Measurements from ENCODE around the gene DACH1. TPM values are rescaled to one million over a fixed set of nuclear protein-coding genes. Genes with fewer than 3 reads are reported as not detected.

Gene DACH1
- total and polyA plus RNA-seq, 9 of the 15 experiments (the other 6 are each of a cell fraction or from before 2014, with no cell fraction given) = 0.04 to 0.07 (median 0.04) TPM; not detected in 2

DNA sequence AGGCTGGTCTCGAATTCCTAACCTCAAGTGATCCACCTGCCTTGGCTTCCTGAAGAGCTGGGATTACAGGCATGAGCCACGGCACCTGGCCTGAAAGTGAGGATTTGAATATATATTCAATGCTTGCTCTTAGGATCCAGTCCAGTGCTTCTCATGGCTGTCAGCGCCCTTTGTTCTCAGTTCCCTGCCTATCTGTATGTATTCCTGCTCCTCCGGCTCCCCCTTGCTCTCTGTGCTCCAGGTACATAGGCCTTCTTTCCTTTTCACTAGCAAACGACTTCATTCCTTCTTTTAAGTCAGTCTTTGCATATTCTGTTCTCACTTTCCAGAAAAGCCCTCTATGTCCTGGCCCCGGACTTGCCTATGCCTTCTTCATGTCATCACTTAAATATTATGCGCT, 232.8 kb downstream of the DACH1 start:
- DNase-seq (ENCODE audit: extremely low read depth in 1 of 4, low spot score in 3 of 4) = no peak
- CTCF ChIA-PET (ENCODE audit: low intra/inter-chr PET ratio) = interaction anchor here (0.6 kb wide), 1 partner anchor 140 kb away, joined by 3 read pairs; no protein-coding TSS in a partner anchor
- POLR2A ChIA-PET = no interaction called here
- intact Hi-C loops (cut with micrococcal nuclease) (no loop called here), in situ Hi-C loops (cut with MboI) (no loop called here)
- Histone ChIP-seq H4K20me1 (replicated peaks; ENCODE audit: control insufficient read depth, insufficient read depth, low read length) (no peaks in the 10 kb centered on the region), H3K36me3 (ENCODE audit: control insufficient read depth, insufficient read depth, low read length) (no peaks in the 10 kb centered on the region), H3K9ac (ENCODE audit: insufficient read depth in 1 of 2, low read depth in 2 of 2, low read length in 2 of 2) (no peak overlapping the region), H3K79me2 (ENCODE audit: control insufficient read depth, insufficient read depth, low read length) (no peaks in the 10 kb centered on the region), H3K4me1 (replicated peaks in 1 of 2; ENCODE audit: control insufficient read depth in 2 of 2, insufficient read depth in 2 of 2, low read length in 2 of 2) (no peaks in the 10 kb centered on the region), H3K27ac (ENCODE audit: extremely low read depth, low read depth, low read length) (no peak overlapping the region), H3K9me1 (ENCODE audit: control insufficient read depth, insufficient read depth, low read length) (no peaks in the 10 kb centered on the region), H3K27me3 (ENCODE audit: control insufficient read depth in 2 of 2, insufficient read depth in 2 of 2, low read length in 2 of 2) (no peaks in the 10 kb centered on the region), H2AFZ (ENCODE audit: low read depth, low read length) (no peak overlapping the region), H3K4me3 (no peak overlapping the region), H3K9me3 (replicated peaks; ENCODE audit: control insufficient read depth, insufficient read depth, low read depth, low read length) (no peaks in the 10 kb centered on the region), H3K4me2 (ENCODE audit: insufficient read depth, low read length) (no peak overlapping the region)
- no TSS peak for BruUV-seq (replicated peaks)
- WGBS (ENCODE audit: insufficient coverage, low coverage, missing lambda C conversion rate) = 5% methylated on average over 6 of the region's 7 CpGs
- ATAC-seq = no peak
- no peak for TF ChIP-seq POLR2AphosphoS2 (IDR thresholded peaks at IDR 0.05; ENCODE audit: low read length)
- TF ChIP-seq RBM25 (IDR thresholded peaks at IDR 0.05; ENCODE audit: low read depth, low read length, severe bottlenecking) = no peak
- TF ChIP-seq, protein P1, sequence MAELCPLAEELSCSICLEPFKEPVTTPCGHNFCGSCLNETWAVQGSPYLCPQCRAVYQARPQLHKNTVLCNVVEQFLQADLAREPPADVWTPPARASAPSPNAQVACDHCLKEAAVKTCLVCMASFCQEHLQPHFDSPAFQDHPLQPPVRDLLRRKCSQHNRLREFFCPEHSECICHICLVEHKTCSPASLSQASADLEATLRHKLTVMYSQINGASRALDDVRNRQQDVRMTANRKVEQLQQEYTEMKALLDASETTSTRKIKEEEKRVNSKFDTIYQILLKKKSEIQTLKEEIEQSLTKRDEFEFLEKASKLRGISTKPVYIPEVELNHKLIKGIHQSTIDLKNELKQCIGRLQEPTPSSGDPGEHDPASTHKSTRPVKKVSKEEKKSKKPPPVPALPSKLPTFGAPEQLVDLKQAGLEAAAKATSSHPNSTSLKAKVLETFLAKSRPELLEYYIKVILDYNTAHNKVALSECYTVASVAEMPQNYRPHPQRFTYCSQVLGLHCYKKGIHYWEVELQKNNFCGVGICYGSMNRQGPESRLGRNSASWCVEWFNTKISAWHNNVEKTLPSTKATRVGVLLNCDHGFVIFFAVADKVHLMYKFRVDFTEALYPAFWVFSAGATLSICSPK (IDR thresholded peaks at IDR 0.05; ENCODE audit: borderline replicate concordance) = no peak
- no peak for TF ChIP-seq MECOM (CRISPR knock-in tag; IDR thresholded peaks at IDR 0.05)
- FAIRE-seq = no peak

DNA sequence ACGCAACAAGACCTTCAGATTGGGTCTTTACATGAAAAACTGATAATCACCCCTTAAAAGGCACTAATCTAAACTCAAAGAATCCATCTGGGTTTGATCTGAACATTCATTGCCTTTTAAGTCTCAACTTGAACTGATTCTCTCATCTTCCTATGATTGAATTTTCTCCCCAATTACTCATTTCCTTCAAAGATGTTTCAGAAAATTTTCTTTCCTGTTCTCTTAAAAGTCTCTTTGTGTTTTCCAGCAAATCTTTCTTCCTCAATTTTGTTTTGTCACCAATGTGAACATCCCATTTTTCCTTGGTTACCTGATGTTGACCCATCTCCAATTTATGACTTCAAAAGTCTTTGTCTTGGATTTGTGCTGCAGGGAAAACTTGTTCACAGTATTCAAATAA, 234.3 kb downstream of the DACH1 start:
- ATAC-seq = no peak
- BruUV-seq (replicated peaks) = no TSS peak
- POLR2A ChIA-PET = no interaction called here
- H3K27me3 ChIP-seq (ENCODE audit: control insufficient read depth in 2 of 2, insufficient read depth in 2 of 2, low read length in 2 of 2) = no peaks in the 10 kb centered on the region
- no peak for FAIRE-seq
- no peak overlapping the region for H3K4me2 ChIP-seq (ENCODE audit: insufficient read depth, low read length)
- in situ Hi-C loops (cut with MboI) = no loop called here
- WGBS (ENCODE audit: insufficient coverage, low coverage, missing lambda C conversion rate) = 0% methylated on average over 1 of the region's 1 CpG
- no peaks in the 10 kb centered on the region for H3K4me1 ChIP-seq (replicated peaks in 1 of 2; ENCODE audit: control insufficient read depth in 2 of 2, insufficient read depth in 2 of 2, low read length in 2 of 2)
- no peak overlapping the region for H3K4me3 ChIP-seq
- H3K27ac ChIP-seq (ENCODE audit: extremely low read depth, low read depth, low read length) = no peak overlapping the region
- H2AFZ ChIP-seq (ENCODE audit: low read depth, low read length) = no peak overlapping the region
- no peaks in the 10 kb centered on the region for H3K36me3 ChIP-seq (ENCODE audit: control insufficient read depth, insufficient read depth, low read length)
- intact Hi-C loops (cut with micrococcal nuclease) = no loop called here
- H3K9me1 ChIP-seq (ENCODE audit: control insufficient read depth, insufficient read depth, low read length) = no peaks in the 10 kb centered on the region
- no peaks in the 10 kb centered on the region for H3K9me3 ChIP-seq (replicated peaks; ENCODE audit: control insufficient read depth, insufficient read depth, low read depth, low read length)
- TF ChIP-seq HNRNPUL1 (IDR thresholded peaks at IDR 0.05; ENCODE audit: low read length) = no peak
- CTCF ChIA-PET (ENCODE audit: low intra/inter-chr PET ratio) = no interaction called here
- H3K79me2 ChIP-seq (ENCODE audit: control insufficient read depth, insufficient read depth, low read length) = no peaks in the 10 kb centered on the region
- H3K9ac ChIP-seq (ENCODE audit: insufficient read depth in 1 of 2, low read depth in 2 of 2, low read length in 2 of 2) = no peak overlapping the region
- H4K20me1 ChIP-seq (replicated peaks; ENCODE audit: control insufficient read depth, insufficient read depth, low read length) = no peaks in the 10 kb centered on the region
- no peak for DNase-seq (ENCODE audit: extremely low read depth in 1 of 4, low spot score in 3 of 4)

All from K562 (cell line).